IMR-90 (cell line): Measurements from ENCODE around the gene NOXA1. TPM values are rescaled to one million over a fixed set of nuclear protein-coding genes. Genes with fewer than 3 reads are reported as not detected.

Source experiments
- ATAC-seq: fragments of 200-7000 bp; cut with Tn5 transposase; 2 replicates; pipeline ENCODE4 v1.9.1; 2020; ENCODE audit warnings: low read depth, mild to moderate bottlenecking, moderate library complexity
- BruUV-seq: library from RNA; stranded (reverse); fragments of 400-500 nt; replicated peaks from 2 replicates; lab custom pipeline; 2021; lab: Mats Ljungman, UMichigan
- CTCF ChIA-PET: fragments of 300-600 bp; formaldehyde crosslinking; extraction: SDS; loops from one replicate; lab custom pipeline; 2021; ENCODE audit warnings: antibody characterized with exemption; lab: Yijun Ruan, JAX
- POLR2A ChIA-PET: fragments of 300-600 bp; sonication (Branson Sonifier 250); formaldehyde crosslinking; loops from one replicate; lab custom pipeline; 2022; ENCODE audit warnings: antibody characterized with exemption; ENCODE audit not compliant: unreplicated experiment; lab: Charles Lee
- DNase-seq: peaks from one replicate; pipeline ENCODE4 v3.0.0; 2013
- H2AFZ ChIP-seq: replicated peaks from 2 replicates; pipeline ENCODE3; 2013; ENCODE audit warnings: low read length, mild to moderate bottlenecking; ENCODE audit not compliant: poor library complexity
- H2AK5ac ChIP-seq: 2 replicates; pipeline ENCODE4 v1.6.1; 2013; ENCODE audit warnings: low read depth, low read length, inconsistent platforms
- H2AK9ac ChIP-seq: replicated peaks from 2 replicates; pipeline ENCODE3; 2013; ENCODE audit warnings: mild to moderate bottlenecking, low read depth, low read length, moderate library complexity; ENCODE audit not compliant: poor library complexity
- H2BK120ac ChIP-seq: 2 replicates; pipeline ENCODE4 v1.6.1; 2013; ENCODE audit warnings: low read depth, low read length, inconsistent platforms
- H2BK15ac ChIP-seq: 3 replicates; pipeline ENCODE4 v1.6.1; 2013; ENCODE audit warnings: low read depth, low read length, inconsistent platforms
- H2BK20ac ChIP-seq: 2 replicates; pipeline ENCODE4 v1.6.1; 2013; ENCODE audit warnings: low read depth, mild to moderate bottlenecking, inconsistent platforms, low read length, moderate library complexity
- H2BK5ac ChIP-seq: 2 replicates; pipeline ENCODE4 v1.6.1; 2013; ENCODE audit warnings: mild to moderate bottlenecking, low read depth, low read length, inconsistent platforms; ENCODE audit not compliant: poor library complexity, severe bottlenecking
- H3K14ac ChIP-seq: replicated peaks from 2 replicates; pipeline ENCODE4 v1.6.1; 2013; ENCODE audit warnings: low read depth, low read length, inconsistent platforms
- H3K18ac ChIP-seq: 2 replicates; pipeline ENCODE4 v1.6.1; 2013; ENCODE audit warnings: low read depth, low read length, control low read depth
- H3K23ac ChIP-seq: 2 replicates; pipeline ENCODE4 v1.6.1; 2013; ENCODE audit warnings: low read depth, low read length, inconsistent platforms
- H3K27ac ChIP-seq: 2 replicates; pipeline ENCODE4 v1.5.1; 2013; ENCODE audit warnings: mild to moderate bottlenecking, control low read depth, low read length; ENCODE audit not compliant: insufficient read depth
- H3K27me3 ChIP-seq: 2 replicates; pipeline ENCODE4 v1.6.1; 2013; ENCODE audit warnings: low read length; ENCODE audit not compliant: control insufficient read depth, insufficient read depth
- H3K36me3 ChIP-seq: 2 replicates; pipeline ENCODE4 v1.6.1; 2013; ENCODE audit warnings: low read length, mixed read lengths; ENCODE audit not compliant: control insufficient read depth, insufficient read depth
- H3K4ac ChIP-seq: 2 replicates; pipeline ENCODE4 v1.6.1; 2013; ENCODE audit warnings: low read depth, low read length, inconsistent platforms
- H3K4me1 ChIP-seq: 2 replicates; pipeline ENCODE4 v1.6.1; 2013; ENCODE audit warnings: low read length, mixed read lengths; ENCODE audit not compliant: control insufficient read depth, insufficient read depth
- H3K4me2 ChIP-seq: 2 replicates; pipeline ENCODE4 v1.6.1; 2013; ENCODE audit warnings: low read depth, mild to moderate bottlenecking, control low read depth, low read length, moderate library complexity
- H3K4me3 ChIP-seq: 2 replicates; pipeline ENCODE4 v1.5.1; 2013; ENCODE audit warnings: low read depth, mild to moderate bottlenecking, control low read depth, low read length, moderate library complexity; ENCODE audit not compliant: insufficient read depth
- H3K56ac ChIP-seq: 2 replicates; pipeline ENCODE4 v1.6.1; 2013; ENCODE audit warnings: low read length, inconsistent platforms; ENCODE audit not compliant: insufficient read depth; ENCODE audit errors: extremely low read depth
- H3K79me1 ChIP-seq, 2 experiments: 2 replicates each; pipeline ENCODE4 v1.6.1; 2013; ENCODE audit warnings: low read length in 2 of 2, inconsistent platforms in 1 of 2, low read depth in 1 of 2
- H3K9ac ChIP-seq: 2 replicates; pipeline ENCODE4 v1.6.1; 2013; ENCODE audit warnings: low read depth, low read length, control low read depth
- H3K9me1 ChIP-seq: 2 replicates; pipeline ENCODE4 v1.6.1; 2013; ENCODE audit warnings: low read length, inconsistent platforms; ENCODE audit not compliant: insufficient read depth
- H3K9me3 ChIP-seq: 2 replicates; pipeline ENCODE4 v1.6.1; 2013; ENCODE audit warnings: low read length; ENCODE audit not compliant: control insufficient read depth, insufficient read depth
- H4K20me1 ChIP-seq: 2 replicates; pipeline ENCODE4 v1.6.1; 2013; ENCODE audit warnings: low read length, inconsistent platforms; ENCODE audit not compliant: insufficient read depth
- H4K5ac ChIP-seq: 2 replicates; pipeline ENCODE4 v1.6.1; 2013; ENCODE audit warnings: mild to moderate bottlenecking, low read depth, low read length, control low read depth
- H4K8ac ChIP-seq, 2 experiments: 2 replicates each; pipeline ENCODE4 v1.6.1; 2013; ENCODE audit warnings: low read depth in 2 of 2, low read length in 2 of 2, control low read depth in 1 of 2, inconsistent platforms in 1 of 2
- H4K91ac ChIP-seq: 2 replicates; pipeline ENCODE4 v1.6.1; 2013; ENCODE audit warnings: low read depth, low read length, inconsistent platforms; ENCODE audit not compliant: insufficient read depth
- CEBPB ChIP-seq: IDR thresholded peaks from 2 replicates; pipeline ENCODE4 v1.6.1; 2012; ENCODE audit warnings: low read depth, low read length, improper control_type of control experiment
- FOS ChIP-seq: fragments of 150-350 bp; IDR thresholded peaks from 2 replicates; pipeline ENCODE4 v1.6.1; 2016; ENCODE audit warnings: low read depth, low read length
- MAFK ChIP-seq: IDR thresholded peaks from 2 replicates; pipeline ENCODE4 v1.6.1; 2012; ENCODE audit warnings: low read depth, low read length, improper control_type of control experiment
- MAZ ChIP-seq: IDR thresholded peaks from 2 replicates; pipeline ENCODE4 v1.6.1; 2012; ENCODE audit warnings: low read depth, mild to moderate bottlenecking, low read length, improper control_type of control experiment, moderate library complexity, borderline replicate concordance
- MXI1 ChIP-seq: IDR thresholded peaks from 2 replicates; pipeline ENCODE4 v1.6.1; 2012; ENCODE audit warnings: low read depth, mild to moderate bottlenecking, low read length, moderate library complexity, borderline replicate concordance
- NFE2L2 ChIP-seq: fragments of 150-350 bp; IDR thresholded peaks from 2 replicates; pipeline ENCODE4 v1.6.1; 2016; ENCODE audit warnings: low read depth, mild to moderate bottlenecking, low read length
- POLR2A ChIP-seq: IDR thresholded peaks from 2 replicates; pipeline ENCODE4 v1.6.1; 2012; ENCODE audit warnings: mild to moderate bottlenecking, low read depth, low read length
- RAD21 ChIP-seq: IDR thresholded peaks from 2 replicates; pipeline ENCODE4 v1.6.1; 2012; ENCODE audit warnings: low read length, improper control_type of control experiment
- RCOR1 ChIP-seq: IDR thresholded peaks from 2 replicates; pipeline ENCODE4 v1.6.1; 2012; ENCODE audit warnings: mild to moderate bottlenecking, low read length, improper control_type of control experiment; ENCODE audit not compliant: insufficient replicate concordance
- RFX5 ChIP-seq: IDR thresholded peaks from 2 replicates; pipeline ENCODE4 v1.8.0; 2012; ENCODE audit warnings: low read depth, mild to moderate bottlenecking, low read length, moderate library complexity
- SMC3 ChIP-seq: fragments of 150-350 bp; IDR thresholded peaks from 2 replicates; pipeline ENCODE4 v1.6.1; 2016; ENCODE audit warnings: low read depth, mild to moderate bottlenecking, antibody characterized with exemption, low read length, moderate library complexity
- WGBS, 2 experiments: methylation state at CpG; one replicate each; pipeline versions ENCODE4 v1.1.5 to v1.1.7; 2013; ENCODE audit warnings: missing lambda C conversion rate in 2 of 2; ENCODE audit not compliant: insufficient read length in 1 of 2; ENCODE audit errors: extremely low coverage in 2 of 2; 5-methylcytosine and 5-hydroxymethylcytosine counted together
- dilution Hi-C: fragments of 300-500 bp; cut with HindIII; formaldehyde crosslinking; loops from one replicate; pipeline ENCODE4 v1.14.3; 2018; ENCODE audit warnings: low sequenced_read_pairs; ENCODE audit not compliant: unreplicated experiment
- in situ Hi-C: fragments of 300-500 bp; cut with MboI; formaldehyde crosslinking; loops from 3 replicates; pipeline ENCODE4 v1.14.3; 2019; ENCODE audit warnings: low sequenced_read_pairs, inconsistent platforms, mixed read lengths
- intact Hi-C: fragments of 100-400 bp; cut with micrococcal nuclease; formaldehyde crosslinking; loops from 2 replicates; pipeline ENCODE4 v1.10.0; 2022
- polyA plus RNA-seq, 3 experiments: library from polyadenylated mRNA; depleted of rRNA; stranded (reverse); fragments of >200 nt; gene quantifications; 2 replicates each; pipeline ENCODE4 v1.2.3, GENCODE V29; 2012; ENCODE audit warnings: low replicate concordance in 1 of 3
- total RNA-seq: library from RNA; depleted of rRNA; stranded (reverse); fragments of >200 nt; gene quantifications from 2 replicates; pipeline ENCODE4 v1.2.3, GENCODE V29; 2012
- TF ChIP-seq, protein P1 (sequence below): fragments of 150-350 bp; IDR thresholded peaks from 2 replicates; pipeline ENCODE4 v1.6.1; 2017; ENCODE audit warnings: mild to moderate bottlenecking, antibody characterized with exemption, low read length, low read depth
- TF ChIP-seq, protein P2 (sequence below): conservative IDR thresholded peaks from 2 replicates; pipeline ENCODE4 v1.5.1; 2012; ENCODE audit warnings: mild to moderate bottlenecking, low read depth, low read length, improper control_type of control experiment

Gene NOXA1
- total and polyA plus RNA-seq, 2 of the 4 experiments (the other 2 are of a cell fraction): 0.17 TPM; not detected in 1

DNA sequence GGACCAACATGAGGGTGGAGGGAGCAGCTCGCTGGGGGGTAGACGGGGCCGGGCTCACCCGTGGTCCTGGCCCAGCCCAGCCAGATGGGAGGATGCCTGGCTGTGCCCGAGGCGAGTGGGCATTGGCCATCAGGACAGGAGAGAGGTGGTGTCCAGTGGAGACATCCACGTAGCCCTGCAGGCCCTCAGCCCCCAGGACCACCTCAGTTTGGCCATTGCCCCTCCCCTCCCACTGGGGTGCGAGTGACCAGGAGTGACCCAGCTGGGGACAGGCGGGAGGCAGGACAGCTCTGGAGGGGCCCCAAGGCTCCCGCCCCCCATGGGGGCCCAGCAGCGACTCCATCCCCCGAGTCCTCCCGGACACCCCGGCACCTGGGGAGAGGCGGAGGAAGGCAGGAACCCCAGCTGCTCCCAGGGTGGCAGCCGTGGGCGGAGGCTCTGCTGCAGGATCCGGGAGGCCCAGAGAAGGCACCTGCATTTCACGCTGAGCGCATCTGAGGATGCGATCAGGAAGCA, 8.3 kb downstream of the NOXA1 start:
- H3K36me3 ChIP-seq: no peaks in the 10 kb centered on the region
- no peak overlapping the region for H4K8ac ChIP-seq
- dilution Hi-C loops (no loop called here), in situ Hi-C loops (no loop called here), intact Hi-C loops (no loop called here)
- CTCF ChIA-PET: no interaction called here
- no peak overlapping the region for H3K14ac ChIP-seq
- H3K4me1 ChIP-seq: peaks cover 5% of the 10 kb centered on the region
- no peak overlapping the region for H3K18ac ChIP-seq
- no peaks in the 10 kb centered on the region for H3K27me3 ChIP-seq
- no peaks in the 10 kb centered on the region for H3K9me3 ChIP-seq
- WGBS, 2 experiments: 81% methylated on average over 8 of the region's 21 CpGs; no CpG with 5 or more reads in 1 of the 2 experiments
- no peak overlapping the region for H4K91ac ChIP-seq
- H3K79me1 ChIP-seq: no peaks in the 10 kb centered on the region
- no TSS peak for BruUV-seq
- no peak overlapping the region for H3K56ac ChIP-seq
- H3K4me3 ChIP-seq: no peak overlapping the region
- no peak overlapping the region for H2BK20ac ChIP-seq
- no peak for ATAC-seq
- H3K4ac ChIP-seq: no peak overlapping the region
- H2BK15ac ChIP-seq: no peak overlapping the region
- H3K4me2 ChIP-seq: no peak overlapping the region
- no peak overlapping the region for H2AK9ac ChIP-seq
- H3K9me1 ChIP-seq: no peaks in the 10 kb centered on the region
- H3K23ac ChIP-seq: no peak overlapping the region
- TF ChIP-seq SMC3 (no peak), CEBPB (no peak), POLR2A (no peak), MAZ (no peak), NFE2L2 (no peak), RCOR1 (no peak), MAFK (no peak), MXI1 (no peak), FOS (no peak), RFX5 (no peak), RAD21 (no peak)
- TF ChIP-seq, protein P1, sequence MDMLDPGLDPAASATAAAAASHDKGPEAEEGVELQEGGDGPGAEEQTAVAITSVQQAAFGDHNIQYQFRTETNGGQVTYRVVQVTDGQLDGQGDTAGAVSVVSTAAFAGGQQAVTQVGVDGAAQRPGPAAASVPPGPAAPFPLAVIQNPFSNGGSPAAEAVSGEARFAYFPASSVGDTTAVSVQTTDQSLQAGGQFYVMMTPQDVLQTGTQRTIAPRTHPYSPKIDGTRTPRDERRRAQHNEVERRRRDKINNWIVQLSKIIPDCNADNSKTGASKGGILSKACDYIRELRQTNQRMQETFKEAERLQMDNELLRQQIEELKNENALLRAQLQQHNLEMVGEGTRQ: no peak
- TF ChIP-seq, protein P2, sequence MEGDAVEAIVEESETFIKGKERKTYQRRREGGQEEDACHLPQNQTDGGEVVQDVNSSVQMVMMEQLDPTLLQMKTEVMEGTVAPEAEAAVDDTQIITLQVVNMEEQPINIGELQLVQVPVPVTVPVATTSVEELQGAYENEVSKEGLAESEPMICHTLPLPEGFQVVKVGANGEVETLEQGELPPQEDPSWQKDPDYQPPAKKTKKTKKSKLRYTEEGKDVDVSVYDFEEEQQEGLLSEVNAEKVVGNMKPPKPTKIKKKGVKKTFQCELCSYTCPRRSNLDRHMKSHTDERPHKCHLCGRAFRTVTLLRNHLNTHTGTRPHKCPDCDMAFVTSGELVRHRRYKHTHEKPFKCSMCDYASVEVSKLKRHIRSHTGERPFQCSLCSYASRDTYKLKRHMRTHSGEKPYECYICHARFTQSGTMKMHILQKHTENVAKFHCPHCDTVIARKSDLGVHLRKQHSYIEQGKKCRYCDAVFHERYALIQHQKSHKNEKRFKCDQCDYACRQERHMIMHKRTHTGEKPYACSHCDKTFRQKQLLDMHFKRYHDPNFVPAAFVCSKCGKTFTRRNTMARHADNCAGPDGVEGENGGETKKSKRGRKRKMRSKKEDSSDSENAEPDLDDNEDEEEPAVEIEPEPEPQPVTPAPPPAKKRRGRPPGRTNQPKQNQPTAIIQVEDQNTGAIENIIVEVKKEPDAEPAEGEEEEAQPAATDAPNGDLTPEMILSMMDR: no peak
- no peak for DNase-seq
- POLR2A ChIA-PET: no interaction called here
- H3K27ac ChIP-seq: no peak overlapping the region
- no peak overlapping the region for H2BK5ac ChIP-seq
- H2AFZ ChIP-seq: no peak overlapping the region
- H3K9ac ChIP-seq: no peak overlapping the region
- no peaks in the 10 kb centered on the region for H4K20me1 ChIP-seq
- no peak overlapping the region for H4K5ac ChIP-seq
- H2AK5ac ChIP-seq: no peak overlapping the region
- no peak overlapping the region for H2BK120ac ChIP-seq
